Activated CD4-positive, CD25-positive, alpha-beta regulatory T cell (primary cell): ENCODE measurements around the gene HIGD2A.

ENCODE experiments used
- DNase-seq, 4 experiments: peaks; one replicate each; lab custom pipeline; 2025; lab: John Stamatoyannopoulos, UW

HIGD2A gene

GRCh38 chr5:176369934-176370711 lies 18.4 kb upstream of the HIGD2A start:
- DNase-seq: no peak

GRCh38 chr5:176371621-176372539 lies 16.7 kb upstream of the HIGD2A start:
- DNase-seq: no peak

- DNase-seq: no peak
These were observed 15.3 kb upstream of the HIGD2A start for GRCh38 chr5:176373100-176373818.

DNA sequence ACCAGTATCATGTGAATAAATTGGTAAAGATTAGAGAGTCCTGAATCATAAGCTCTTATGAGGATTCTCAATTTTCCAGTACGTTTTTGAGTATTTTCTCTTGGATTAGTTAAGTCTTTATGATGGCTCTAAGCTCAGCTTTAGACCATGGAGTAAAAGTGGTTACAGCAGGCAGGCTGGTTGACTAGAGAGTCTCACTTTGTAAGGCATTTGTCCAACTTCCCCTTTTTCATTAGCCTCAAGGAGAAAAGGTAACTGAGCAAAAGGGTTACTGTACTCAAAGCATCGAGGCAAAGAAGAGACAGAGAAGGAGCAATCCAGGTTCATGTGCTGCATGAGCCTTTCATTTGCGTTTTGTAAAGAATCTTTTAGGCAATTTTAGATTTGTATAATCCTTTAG lies 8.7 kb upstream of the HIGD2A start:
- no peak for DNase-seq

GRCh38 chr5:176381423-176381822 lies 7.1 kb upstream of the HIGD2A start:
- no peak for DNase-seq

DNA sequence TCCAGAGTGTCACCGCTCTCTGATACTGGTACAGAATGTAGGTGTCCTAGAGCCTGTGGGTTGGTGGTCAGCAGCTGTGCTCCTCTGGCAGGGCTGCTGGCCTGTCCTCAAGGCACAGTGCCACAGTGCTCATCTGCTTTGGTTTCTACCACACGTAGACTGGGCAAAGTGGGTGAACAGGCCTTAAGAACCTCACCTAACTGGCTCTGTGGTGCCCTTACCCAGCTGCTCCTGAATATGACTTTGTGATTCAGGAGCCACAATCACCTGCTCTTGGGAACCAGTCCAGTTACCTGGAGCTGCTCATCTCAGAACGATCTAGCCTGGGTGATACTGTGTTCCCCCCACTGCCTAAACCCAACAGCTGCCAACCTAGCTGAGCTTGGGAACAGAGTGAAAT lies 6.6 kb upstream of the HIGD2A start:
- DNase-seq: no peak

DNA sequence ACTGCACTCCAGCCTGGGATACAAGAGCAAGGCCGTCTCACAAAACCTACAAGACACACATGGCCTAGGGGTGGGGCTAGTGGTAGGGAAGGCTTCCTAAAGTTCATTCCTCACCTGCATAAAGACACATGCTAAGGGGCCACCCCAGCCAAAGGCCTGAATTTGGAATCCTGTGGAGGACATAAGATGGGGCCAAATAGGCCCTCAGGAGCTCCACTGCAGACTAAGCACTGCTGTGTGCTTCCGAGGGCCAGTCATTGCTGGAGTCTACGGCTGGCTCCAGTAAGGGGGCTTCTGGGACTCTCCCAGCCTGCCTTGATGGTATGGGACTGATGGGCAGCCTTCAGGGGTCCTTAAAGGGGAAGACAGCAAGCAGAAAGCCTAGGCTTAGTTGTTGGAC lies 5.8 kb upstream of the HIGD2A start:
- DNase-seq: no peak

DNA sequence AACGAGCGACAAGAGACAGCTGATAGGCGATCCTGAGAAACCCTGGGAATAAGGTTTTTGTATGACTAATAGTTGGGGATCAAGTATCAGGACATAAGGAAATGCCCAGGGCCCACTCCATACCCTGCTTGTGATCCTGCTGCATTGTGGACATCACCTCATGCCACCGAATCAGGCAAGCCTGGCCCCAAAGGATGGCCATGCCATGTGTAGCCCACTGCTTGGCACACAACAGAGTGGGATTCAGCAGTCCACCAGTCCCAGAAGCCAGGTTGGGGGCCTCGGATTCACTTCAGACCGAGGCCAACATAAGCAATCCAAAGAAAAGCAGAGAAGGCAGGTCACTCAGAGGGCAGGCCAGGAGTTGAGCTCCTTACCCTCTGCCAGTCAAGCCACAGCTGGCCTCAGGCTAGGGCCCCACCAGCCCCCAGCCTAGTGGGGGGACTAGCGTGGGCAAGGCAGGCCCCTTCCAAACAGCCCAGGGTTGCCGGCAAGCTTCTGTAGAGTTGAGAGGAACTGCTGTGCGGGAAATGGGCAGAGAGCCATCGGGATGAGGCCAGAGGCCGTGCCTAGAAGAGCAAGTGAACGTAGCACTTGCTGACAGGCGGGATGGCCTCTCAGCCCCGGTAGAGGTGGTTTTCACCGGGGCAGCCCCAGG lies 5.2 kb upstream of the HIGD2A start:
- no peak for DNase-seq

GRCh38 chr5:176383961-176384360 lies 4.6 kb upstream of the HIGD2A start:
- no peak for DNase-seq

DNA sequence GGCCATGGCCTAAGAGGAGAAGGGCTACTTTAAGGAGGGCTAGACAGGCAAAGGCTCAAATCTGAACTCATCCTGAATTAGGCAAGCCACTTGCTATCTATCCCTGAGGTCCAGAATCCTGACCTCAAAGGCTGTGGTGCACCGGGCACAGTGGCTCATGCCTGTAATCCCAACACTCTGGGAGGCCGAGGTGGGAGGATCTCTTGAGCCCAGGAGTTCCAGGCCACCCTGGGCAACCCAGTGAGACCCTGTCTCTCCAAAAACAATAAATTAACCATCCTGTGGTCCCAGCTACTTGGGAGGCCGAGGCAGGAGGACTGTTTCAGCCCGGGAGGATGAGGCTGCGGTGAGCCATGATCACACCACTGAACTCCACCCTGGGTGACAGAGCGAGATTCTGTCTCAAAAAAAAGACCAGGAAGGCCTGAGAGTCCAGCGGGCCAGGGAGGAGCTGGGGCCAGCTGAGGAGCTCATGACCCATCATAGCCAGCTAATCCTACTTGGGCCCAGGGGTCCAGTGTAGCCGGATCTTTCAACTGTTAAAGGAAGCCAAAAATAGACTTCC lies 4.1 kb upstream of the HIGD2A start:
- DNase-seq: no peak

GRCh38 chr5:176384991-176385390 lies 3.6 kb upstream of the HIGD2A start:
- no peak for DNase-seq

DNA sequence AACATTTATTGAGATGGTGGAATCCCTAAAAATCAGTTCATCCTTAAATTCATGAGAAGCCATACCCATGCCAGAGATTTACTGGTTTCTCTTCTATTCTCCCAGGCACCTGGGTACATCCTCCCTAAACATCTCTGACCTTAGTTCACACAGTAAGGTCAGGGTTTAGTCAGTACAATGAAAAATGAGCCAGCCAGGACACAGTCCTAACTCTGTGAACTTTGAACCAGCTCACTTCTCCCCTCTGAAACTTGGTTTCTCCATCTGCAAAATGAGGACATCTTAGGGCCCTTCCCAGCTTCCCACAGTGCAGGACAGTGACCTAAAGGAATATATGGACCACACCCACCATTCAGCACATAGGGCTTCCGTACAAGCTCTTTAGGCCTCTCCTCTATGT lies 2.1 kb upstream of the HIGD2A start:
- no peak for DNase-seq

GRCh38 chr5:176387384-176387925 lies 1.1 kb upstream of the HIGD2A start:
- DNase-seq: no peak

- DNase-seq: no peak
These were observed 528 bp upstream of the HIGD2A start for GRCh38 chr5:176388003-176388443.

DNA sequence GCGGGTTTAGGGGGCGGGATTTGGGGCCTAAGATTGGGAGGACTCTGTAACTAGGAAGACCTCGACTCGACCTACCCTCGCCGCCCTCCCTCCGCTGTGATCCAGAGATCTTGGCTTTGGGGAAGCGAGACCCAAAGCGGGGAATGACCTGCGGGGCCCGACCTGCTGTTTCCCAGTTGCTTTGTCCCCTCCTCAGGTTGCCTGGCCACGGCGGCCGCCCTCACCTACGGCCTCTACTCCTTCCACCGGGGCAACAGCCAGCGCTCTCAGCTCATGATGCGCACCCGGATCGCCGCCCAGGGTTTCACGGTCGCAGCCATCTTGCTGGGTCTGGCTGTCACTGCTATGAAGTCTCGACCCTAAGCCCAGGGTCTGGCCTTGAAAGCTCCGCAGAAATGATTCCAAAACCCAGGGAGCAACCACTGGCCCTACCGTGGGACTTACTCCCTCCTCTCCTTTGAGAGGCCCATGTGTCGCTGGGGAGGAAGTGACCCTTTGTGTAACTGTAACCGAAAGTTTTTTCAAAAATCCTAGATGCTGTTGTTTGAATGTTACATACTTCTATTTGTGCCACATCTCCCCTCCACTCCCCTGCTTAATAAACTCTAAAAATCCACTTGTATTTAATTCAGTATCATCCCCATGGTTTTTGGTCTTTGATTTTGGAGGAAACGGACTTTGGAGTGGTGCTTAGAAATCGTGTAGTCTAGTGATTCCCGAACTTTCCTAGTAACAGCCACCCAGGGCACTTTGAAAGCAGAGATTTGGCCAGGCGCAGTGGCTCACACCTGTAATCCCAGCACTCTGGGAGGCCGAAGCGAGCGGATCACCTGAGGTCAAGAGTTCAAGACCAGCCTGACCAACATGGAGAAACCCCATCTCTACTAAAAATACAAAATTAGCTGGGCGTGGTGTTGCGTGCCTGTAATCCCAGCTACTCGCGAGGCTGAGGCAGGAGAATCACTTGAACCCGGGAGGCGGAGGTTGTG lies 878 bp downstream of the HIGD2A start:
- peak in 2 of 4 experiments; percentile 69 to 71 for DNase-seq

DNA sequence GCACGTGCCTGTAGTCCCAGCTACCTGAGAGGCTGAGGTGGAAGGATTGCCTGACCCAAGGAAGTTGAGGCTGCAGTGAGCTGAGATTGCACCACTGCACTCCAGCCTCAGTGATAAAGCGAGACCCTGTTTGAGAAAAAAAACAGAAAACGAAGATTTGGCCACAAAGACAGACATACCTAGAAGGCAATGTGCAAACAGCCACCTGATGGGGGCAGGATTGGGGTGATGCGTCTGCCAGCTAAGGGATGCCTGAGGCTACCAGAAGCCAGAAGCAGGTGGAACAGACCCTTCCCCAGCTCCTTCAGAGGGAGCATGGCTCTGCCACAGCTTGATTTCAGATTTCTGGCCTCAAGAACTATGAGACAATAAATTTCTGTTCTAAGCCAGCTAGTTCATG lies 2.9 kb downstream of the HIGD2A start:
- no peak for DNase-seq

DNA sequence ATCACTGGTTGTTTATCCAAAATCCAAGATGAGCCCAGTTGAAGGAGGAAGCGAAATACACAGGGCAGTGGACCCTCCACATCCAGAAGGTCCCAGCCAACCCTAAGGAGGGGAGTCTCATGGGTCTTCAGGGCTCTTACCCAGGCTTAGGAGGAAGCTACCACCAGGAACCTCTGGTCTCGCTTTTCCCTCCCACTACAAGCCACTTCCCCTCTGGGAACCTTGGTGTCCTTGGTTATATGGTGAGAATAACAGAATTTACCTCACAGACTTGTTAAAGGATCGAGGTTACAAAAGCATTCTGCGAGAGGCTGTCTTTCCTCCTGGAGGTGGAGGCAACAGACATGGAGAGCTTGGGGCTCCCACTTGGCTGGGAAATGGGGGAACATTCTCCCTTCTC lies 3.4 kb downstream of the HIGD2A start:
- DNase-seq: no peak

- no peak for DNase-seq
These were observed 4.0 kb downstream of the HIGD2A start for GRCh38 chr5:176392526-176392925.

- no peak for DNase-seq
These were observed 5.5 kb downstream of the HIGD2A start for GRCh38 chr5:176394096-176394495.
